ENCODE results near the gene ZNF862.

ZNF862 gene

GRCh38 chr7:149823191-149823630, 15.0 kb upstream of the ZNF862 start:
- TF ChIP-seq CTCF (IDR thresholded peaks at IDR 0.05; ENCODE audit: low read depth, low read length), result no peak
- H3K4me3 ChIP-seq (replicated peaks in 1 of 2; ENCODE audit: low read depth in 2 of 2, low read length in 2 of 2), result no peak overlapping the region
- no peak for DNase-seq (ENCODE audit: low read depth in 2 of 2)

- DNase-seq (ENCODE audit: low read depth in 2 of 2), result no peak
- TF ChIP-seq CTCF (IDR thresholded peaks at IDR 0.05; ENCODE audit: low read depth, low read length), result no peak
- no peak overlapping the region for H3K4me3 ChIP-seq (replicated peaks in 1 of 2; ENCODE audit: low read depth in 2 of 2, low read length in 2 of 2)
Observed at GRCh38 chr7:149823631-149824199, 14.5 kb upstream of the ZNF862 start.

- DNase-seq (ENCODE audit: low read depth in 2 of 2), result no peak
- H3K4me3 ChIP-seq (replicated peaks in 1 of 2; ENCODE audit: low read depth in 2 of 2, low read length in 2 of 2), result no peak overlapping the region
- TF ChIP-seq CTCF (IDR thresholded peaks at IDR 0.05; ENCODE audit: low read depth, low read length), result no peak
Observed at GRCh38 chr7:149824301-149824741, 13.9 kb upstream of the ZNF862 start.

- TF ChIP-seq CTCF (IDR thresholded peaks at IDR 0.05; ENCODE audit: low read depth, low read length), result no peak
- no peak for DNase-seq (ENCODE audit: low read depth in 2 of 2)
- no peak overlapping the region for H3K4me3 ChIP-seq (replicated peaks in 1 of 2; ENCODE audit: low read depth in 2 of 2, low read length in 2 of 2)
Observed at GRCh38 chr7:149824748-149825566, 13.2 kb upstream of the ZNF862 start.

- no peak for DNase-seq (ENCODE audit: low read depth in 2 of 2)
- no peak for TF ChIP-seq CTCF (IDR thresholded peaks at IDR 0.05; ENCODE audit: low read depth, low read length)
- H3K4me3 ChIP-seq (replicated peaks in 1 of 2; ENCODE audit: low read depth in 2 of 2, low read length in 2 of 2), result no peak overlapping the region
Observed at GRCh38 chr7:149825567-149826343, 12.4 kb upstream of the ZNF862 start.

- H3K4me3 ChIP-seq (replicated peaks in 1 of 2; ENCODE audit: low read depth in 2 of 2, low read length in 2 of 2), result no peak overlapping the region
- no peak for DNase-seq (ENCODE audit: low read depth in 2 of 2)
- TF ChIP-seq CTCF (IDR thresholded peaks at IDR 0.05; ENCODE audit: low read depth, low read length), result no peak
Observed at GRCh38 chr7:149826344-149827088, 11.7 kb upstream of the ZNF862 start.
